T-helper 1 cell treated with Interleukin-12 subunit alpha and Interleukin-12 subunit beta and Interleukin-4 antibody, amounts not matched to agents 30 ng/mL and 1 ng/mL, for 36 hours (primary cell): ENCODE results near the gene RAB11FIP5. TPM values are rescaled to one million over a fixed set of nuclear protein-coding genes. Genes with fewer than 3 reads are reported as not detected.
"Not testable (repeated sequence)": the region's sequence is repeated elsewhere in the genome, so short reads cannot be mapped to it uniquely, and the experiment has no call there.

ENCODE experiments used
- intact Hi-C: fragments of 100-400 bp; cut with micrococcal nuclease; formaldehyde crosslinking; loops from one replicate; pipeline ENCODE4 v1.15.1; 2024
- total RNA-seq: library from RNA; stranded (reverse); gene quantifications from 2 replicates; pipeline ENCODE4 v1.2.3, GENCODE V29; 2022

The RAB11FIP5 gene
- total RNA-seq, 1 donor from 2014 or later, result 16.7 TPM

- intact Hi-C loops, result loop anchor here (5.0 kb wide), 1 partner anchor 90 kb away; no protein-coding TSS in a partner anchor
Measured at GRCh38 chr2:73072416-73072815, 40.3 kb downstream of the RAB11FIP5 start.

- intact Hi-C loops, result loop anchor here (5.0 kb wide), 1 partner anchor 90 kb away; no protein-coding TSS in a partner anchor
Measured at GRCh38 chr2:73072129-73072395, 40.7 kb downstream of the RAB11FIP5 start.

GRCh38 chr2:73071360-73072128 lies 41.2 kb downstream of the RAB11FIP5 start, which contains the start of gene SFXN5:
Gene SFXN5 (minus strand): TSS chr2:73071712. CDS start chr2:73071705, 7 bp downstream.
- intact Hi-C loops, result loop anchor here (1.0 to 5.0 kb wide), 13 partner anchors 14 to 1844 kb away; partner anchors contain the start of genes ALMS1, EGR4, EXOC6B and PAIP2B

GRCh38 chr2:73070643-73071359 lies 41.9 kb downstream of the RAB11FIP5 start:
- intact Hi-C loops, result loop anchor here (1.0 to 5.0 kb wide), 13 partner anchors 14 to 1844 kb away; partner anchors contain the start of genes ALMS1, EGR4, EXOC6B and PAIP2B

- intact Hi-C loops, result loop anchor here (2.0 to 5.0 kb wide), 2 partner anchors 92 to 115 kb away; no protein-coding TSS in a partner anchor
Measured at GRCh38 chr2:73069855-73070642, 42.7 kb downstream of the RAB11FIP5 start.

GRCh38 chr2:73069041-73069854 lies 43.5 kb downstream of the RAB11FIP5 start:
- intact Hi-C loops, result no loop called here

- intact Hi-C loops, result no loop called here
Measured at GRCh38 chr2:73068147-73068546, 44.6 kb downstream of the RAB11FIP5 start.

- intact Hi-C loops, result no loop called here
Measured at GRCh38 chr2:73067043-73067442, 45.7 kb downstream of the RAB11FIP5 start.

GRCh38 chr2:73065070-73065469 lies 47.7 kb downstream of the RAB11FIP5 start:
- intact Hi-C loops, result not testable (repeated sequence)

GRCh38 chr2:73063909-73064875 lies 48.6 kb downstream of the RAB11FIP5 start:
- intact Hi-C loops, result no loop called here

GRCh38 chr2:73063472-73063871 lies 49.3 kb downstream of the RAB11FIP5 start:
- intact Hi-C loops, result no loop called here

GRCh38 chr2:73059106-73059505 lies 53.6 kb downstream of the RAB11FIP5 start:
- intact Hi-C loops, result no loop called here

- intact Hi-C loops, result no loop called here
Measured at GRCh38 chr2:73054980-73055379, 57.8 kb downstream of the RAB11FIP5 start.

- intact Hi-C loops, result no loop called here
Measured at GRCh38 chr2:73053316-73054114, 59.2 kb downstream of the RAB11FIP5 start.

- intact Hi-C loops, result no loop called here
Measured at GRCh38 chr2:73050121-73050545, 62.6 kb downstream of the RAB11FIP5 start.

GRCh38 chr2:73043929-73044832 lies 68.6 kb downstream of the RAB11FIP5 start:
- intact Hi-C loops, result no loop called here

GRCh38 chr2:73043276-73043675 lies 69.5 kb downstream of the RAB11FIP5 start:
- intact Hi-C loops, result no loop called here
